IPS-18c (cell line): ENCODE measurements around the gene PRDM2.

Experiments
- H3K4me3 ChIP-seq: 2 replicates; pipeline ENCODE4 v1.7.0; 2013; ENCODE audit warnings: low read depth, mild to moderate bottlenecking, low read length, moderate library complexity; ENCODE audit not compliant: insufficient read depth
- H3K9me3 ChIP-seq: one replicate; pipeline ENCODE4 v1.6.1; 2013; ENCODE audit warnings: mild to moderate bottlenecking, low read length, moderate library complexity; ENCODE audit not compliant: control insufficient read depth, insufficient read depth

PRDM2 gene

DNA sequence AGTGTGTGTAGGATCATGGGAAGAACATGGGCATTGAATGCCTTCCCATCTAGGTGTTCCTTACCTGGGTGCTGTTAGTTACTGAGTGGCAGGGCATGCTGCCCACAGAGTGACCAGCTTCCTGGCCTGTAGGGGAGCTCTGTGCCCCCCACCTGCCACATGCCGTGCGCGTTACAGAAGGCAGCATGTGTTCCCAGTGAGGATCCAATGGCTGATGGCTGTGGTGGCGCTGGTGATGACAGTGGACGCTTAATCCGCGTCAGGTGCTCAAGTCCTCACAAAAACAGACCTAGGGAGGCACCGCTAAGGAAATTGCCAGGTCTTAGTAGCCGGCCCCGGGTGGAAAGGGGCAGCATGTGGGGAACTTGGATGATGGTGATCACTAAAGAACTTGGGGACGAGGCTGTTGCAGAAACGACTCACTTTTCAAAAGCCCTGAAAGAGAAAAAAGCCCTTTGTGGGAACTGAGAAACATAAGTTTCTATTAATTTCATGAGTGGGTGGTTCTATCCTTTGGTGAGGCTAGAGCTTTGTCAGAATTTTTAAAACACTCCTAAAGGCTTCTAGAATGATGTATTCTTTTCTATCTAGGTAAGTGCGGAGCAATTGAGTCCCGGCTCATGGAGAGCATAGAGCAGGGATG lies 93.2 kb downstream of the PRDM2 start:
- Histone ChIP-seq H3K9me3 (no peaks in the 10 kb centered on the region), H3K4me3 (no peak overlapping the region)

DNA sequence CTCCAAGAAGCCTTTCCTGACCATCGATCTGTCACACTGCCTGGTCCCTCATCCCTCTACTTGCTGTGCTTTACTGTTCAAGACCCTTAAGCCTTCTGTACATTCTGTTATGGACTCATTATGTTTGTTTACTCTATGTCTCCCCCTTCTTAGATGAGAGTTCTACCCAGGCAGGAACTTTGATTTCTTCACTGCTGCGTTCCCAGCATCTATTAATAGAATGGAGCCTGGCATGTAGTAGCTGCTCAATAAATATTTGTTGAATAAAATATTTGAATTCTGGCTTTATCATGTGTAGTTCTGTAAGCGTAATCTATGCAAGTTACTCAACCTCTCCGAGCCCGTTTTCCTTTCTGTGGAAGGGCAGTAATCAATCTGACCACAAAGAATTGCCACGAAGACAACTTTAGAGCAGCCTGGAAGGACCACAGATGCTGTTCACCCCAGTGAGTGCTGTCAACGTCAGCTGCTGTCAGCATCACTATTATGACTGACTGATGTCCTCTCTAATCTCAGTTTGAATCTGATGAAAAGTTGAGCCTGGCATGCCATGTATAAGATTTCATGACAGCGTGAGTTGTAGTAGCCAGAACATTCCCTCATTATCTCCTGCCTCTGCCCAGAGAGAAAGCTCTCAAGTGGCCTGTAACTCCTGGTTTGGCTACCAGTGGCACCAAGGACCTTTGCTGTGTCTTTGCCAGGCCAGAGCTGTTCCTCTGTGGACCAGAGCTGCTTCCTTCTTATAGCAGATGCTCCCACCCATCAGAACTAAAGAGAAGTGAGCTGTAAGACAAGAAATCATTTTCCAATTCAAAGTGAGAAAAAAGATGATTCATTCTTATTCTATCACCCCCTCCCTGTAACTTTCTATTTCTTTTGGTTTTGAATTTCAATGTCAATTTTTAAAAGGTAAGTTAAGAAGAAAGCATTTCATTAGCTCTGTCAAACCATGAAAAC lies 94.5 kb downstream of the PRDM2 start:
- no peak overlapping the region for H3K4me3 ChIP-seq
- H3K9me3 ChIP-seq = no peaks in the 10 kb centered on the region

DNA sequence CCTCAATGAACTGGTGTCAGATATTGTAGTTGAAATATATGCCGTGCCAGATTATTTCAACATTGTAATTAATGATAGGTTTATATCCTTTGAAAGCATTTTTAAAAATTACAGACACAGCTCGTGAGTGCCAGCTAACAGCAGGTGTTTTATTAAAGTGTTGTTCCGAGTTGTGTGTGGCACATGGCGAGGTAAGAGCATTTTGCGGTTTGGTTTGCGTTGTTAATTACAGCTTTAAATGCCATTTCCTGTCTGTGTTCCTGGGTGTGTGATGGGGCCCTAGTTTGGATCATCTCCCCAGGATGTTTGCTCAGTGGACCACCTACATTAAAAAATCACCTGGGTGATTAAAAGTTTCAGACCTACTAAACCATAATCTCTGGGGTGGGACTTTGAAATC lies 97.4 kb downstream of the PRDM2 start:
- Histone ChIP-seq H3K9me3 (no peaks in the 10 kb centered on the region), H3K4me3 (no peak overlapping the region)

DNA sequence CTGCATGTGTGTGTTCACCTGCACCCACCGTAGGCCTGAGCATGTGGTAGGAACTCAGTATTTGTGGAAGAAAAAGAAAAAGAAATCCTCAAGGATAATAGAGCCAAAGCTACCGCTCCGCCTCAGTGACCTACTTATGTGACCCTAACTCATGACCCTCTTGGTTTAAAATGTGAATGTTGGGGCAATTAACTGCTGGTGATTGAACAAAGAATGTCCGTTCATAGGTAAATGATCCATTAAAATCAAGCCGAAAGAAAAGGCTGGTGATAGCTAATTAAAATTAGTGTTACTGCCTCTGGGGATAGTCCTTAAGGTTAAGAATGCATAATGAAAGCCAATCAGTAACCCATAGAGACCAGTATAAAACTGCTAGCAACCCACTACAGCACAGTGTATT lies 98.1 kb downstream of the PRDM2 start:
- H3K4me3 ChIP-seq = no peak overlapping the region
- H3K9me3 ChIP-seq = no peaks in the 10 kb centered on the region

DNA sequence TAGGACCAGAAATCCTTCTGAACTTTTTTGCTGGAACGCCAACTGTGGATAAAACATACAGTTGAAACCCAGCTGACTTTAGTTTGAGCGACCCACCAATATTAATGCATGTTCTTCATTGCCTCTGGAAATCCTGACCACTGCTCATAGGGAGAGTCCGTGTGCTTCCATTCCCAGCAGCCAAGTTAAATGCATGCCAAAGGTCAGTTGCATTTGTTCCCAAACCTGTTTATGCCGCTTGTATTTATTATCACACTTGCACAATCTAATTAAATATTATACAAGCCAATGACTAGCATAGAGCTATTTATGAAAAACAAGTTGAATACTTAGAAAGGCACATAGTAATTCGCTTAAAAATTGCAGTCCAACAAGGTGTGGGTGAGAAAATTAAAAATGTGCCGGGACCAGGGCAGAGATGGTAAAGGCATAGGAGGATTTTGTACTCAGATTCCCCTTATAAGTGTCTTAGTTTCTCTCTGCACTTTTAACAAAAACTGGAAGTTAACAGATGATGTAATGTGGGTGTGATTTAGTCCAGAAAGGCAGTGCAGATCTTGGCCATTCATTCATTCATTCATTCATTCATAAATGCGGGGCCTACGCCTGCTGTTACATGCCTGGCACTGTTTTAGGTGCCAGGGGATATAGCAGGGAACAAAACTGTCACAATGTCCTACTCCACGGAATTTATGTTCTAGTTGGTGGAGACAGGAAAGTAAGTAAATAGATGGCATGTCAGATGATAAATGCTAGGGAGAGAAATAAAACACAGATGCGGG lies 99.7 kb downstream of the PRDM2 start:
- Histone ChIP-seq H3K9me3 (no peaks in the 10 kb centered on the region), H3K4me3 (no peak overlapping the region)

DNA sequence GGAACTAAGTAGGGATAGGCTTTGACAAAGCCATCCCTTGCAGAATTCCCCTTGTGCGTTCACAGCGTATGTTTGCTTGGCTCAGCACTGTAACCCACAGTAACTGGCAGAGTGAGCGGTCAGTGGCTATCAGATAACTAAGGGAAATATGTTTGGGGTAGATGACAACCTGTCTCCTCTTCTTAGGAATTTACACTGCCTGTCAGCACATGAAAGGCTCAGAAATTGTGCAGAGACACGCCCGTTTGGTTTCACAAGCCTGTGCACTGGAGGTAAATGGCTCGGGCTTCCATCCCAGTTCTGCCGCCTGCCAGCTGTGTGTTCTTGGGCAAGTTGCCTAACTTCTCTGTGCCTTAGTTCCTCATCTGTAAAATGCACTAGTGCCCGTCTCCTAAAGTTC lies 101.2 kb downstream of the PRDM2 start:
- H3K4me3 ChIP-seq = no peak overlapping the region
- no peaks in the 10 kb centered on the region for H3K9me3 ChIP-seq

DNA sequence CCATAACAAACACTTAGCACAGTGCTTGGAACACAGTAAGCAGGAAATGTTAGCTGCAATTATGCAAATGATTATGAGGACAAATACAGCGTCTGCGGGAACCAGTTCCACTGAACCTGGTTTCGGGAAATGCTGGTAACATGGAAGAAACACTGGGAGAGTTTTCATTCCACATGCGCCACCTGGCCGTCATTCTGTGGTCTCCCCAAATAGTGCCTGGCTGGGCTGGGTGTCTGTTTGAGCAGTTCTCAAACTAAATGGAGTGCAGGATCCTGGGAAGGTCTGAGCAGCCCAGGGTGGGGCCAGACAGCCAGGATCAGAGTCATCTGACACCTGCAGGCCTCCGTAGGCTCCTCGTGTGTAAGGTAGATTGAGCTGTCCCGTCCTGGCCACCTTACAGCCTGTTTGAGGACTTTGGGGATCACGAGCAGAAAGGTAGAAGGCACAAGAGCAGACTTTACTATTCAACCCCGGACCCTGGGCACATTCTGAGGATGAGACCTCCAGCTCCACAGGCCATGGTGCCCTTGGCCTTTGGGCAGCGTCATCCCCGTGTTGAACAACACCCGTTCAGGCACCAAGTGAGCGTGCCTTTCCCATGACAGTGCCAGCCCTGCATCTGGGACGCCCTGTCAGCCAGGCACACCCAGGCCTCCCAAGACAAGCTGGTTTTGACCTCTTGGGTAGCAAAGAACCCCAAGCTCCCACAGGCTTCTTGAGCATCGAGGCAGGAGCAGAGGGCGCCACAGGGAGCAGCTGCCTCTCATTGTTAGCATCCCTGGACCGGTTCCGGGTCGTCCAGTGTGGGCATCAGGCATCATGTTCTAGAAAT lies 101.9 kb downstream of the PRDM2 start:
- Histone ChIP-seq H3K9me3 (no peaks in the 10 kb centered on the region), H3K4me3 (no peak overlapping the region)

DNA sequence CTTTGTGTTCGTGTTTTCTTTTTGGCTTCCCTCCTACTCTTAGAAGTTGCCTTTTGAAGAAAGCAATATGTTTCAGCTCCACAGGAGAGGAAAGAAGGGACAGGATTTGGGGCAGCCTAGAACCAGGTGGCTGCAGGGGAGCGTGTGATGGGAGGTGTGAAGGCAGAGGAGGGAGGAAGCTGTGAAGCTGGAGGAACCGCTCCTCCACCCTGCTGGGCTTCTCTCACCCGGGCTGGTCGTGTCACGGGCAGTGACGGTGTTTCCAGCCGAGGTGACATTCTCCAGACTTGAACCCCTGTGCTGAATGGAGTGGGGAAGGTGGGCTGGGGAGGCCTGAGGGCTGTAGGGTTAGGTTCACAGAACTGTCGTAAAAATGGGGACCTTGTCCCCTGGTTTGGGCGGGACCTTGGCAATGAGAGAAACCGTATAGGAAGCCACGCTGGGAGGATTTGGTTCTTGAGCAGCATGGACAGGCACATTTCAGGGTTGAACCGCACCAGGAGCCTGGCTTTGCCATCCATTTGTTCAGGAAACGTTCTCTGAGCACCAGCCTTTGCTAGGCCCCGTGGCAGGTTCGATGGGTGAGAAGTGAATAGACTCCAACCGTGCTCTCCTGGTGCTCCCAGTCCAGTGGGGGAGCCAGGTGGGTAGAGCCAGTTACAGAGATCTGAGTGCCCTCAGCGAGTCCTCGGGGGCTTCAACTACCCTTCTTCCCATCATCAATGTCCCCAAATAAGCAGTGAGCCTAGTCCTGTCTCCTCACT lies 103.0 kb downstream of the PRDM2 start:
- Histone ChIP-seq H3K4me3 (no peak overlapping the region), H3K9me3 (no peaks in the 10 kb centered on the region)

DNA sequence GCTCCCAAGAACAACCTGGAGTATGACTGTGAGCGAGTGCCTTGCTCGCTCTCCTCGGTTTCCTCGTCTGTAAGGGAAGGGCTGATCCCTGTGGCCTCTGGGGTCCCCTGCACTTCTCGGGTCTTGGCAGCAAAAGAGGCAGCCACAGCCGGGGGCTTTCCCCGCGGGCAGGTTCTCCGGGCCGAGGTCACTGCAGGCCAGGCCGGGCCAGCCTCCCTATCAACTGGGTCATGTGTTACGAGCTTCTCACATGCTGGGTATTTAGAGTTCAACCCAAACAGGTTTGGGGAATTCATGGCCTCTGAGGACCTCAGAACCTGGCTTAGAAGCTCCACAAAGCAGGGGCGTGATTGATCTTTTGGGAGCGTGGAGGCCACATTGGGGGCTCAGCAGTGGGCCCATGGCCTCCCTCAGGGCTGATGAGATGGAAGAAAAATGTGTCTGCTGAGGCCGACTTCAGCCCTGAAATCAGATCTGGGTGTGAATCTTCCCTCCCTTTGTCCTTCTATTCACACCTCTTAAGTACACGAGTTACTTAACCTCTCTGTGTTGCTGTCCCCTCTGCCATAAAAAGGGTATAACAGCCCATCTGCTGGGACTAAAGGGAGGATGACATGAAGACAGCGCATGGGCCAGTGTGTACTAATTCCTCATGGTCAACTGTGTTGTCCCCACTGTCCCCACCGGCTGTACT lies 103.7 kb downstream of the PRDM2 start:
- H3K4me3 ChIP-seq = no peak overlapping the region
- H3K9me3 ChIP-seq = no peaks in the 10 kb centered on the region

DNA sequence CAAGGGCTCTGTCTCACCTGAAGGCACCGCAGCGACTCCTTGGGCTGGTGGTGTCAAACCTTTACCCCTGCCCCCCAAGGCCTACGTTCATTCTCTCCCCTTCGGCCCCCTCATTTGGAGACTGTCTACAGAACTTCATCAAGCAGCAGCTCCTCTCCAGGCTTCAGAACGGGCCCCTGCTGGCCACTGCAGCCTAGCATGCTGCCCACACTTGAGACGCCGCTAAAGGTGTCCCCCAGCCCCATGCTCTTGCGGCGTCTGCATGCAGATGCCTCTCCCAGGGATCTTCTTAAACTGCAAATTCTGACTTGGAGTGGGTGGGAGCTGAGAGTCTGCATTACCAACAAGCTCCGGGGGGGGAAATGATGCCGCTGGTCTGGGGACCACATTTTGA lies 104.2 kb downstream of the PRDM2 start:
- no peak overlapping the region for H3K4me3 ChIP-seq
- H3K9me3 ChIP-seq = no peaks in the 10 kb centered on the region

DNA sequence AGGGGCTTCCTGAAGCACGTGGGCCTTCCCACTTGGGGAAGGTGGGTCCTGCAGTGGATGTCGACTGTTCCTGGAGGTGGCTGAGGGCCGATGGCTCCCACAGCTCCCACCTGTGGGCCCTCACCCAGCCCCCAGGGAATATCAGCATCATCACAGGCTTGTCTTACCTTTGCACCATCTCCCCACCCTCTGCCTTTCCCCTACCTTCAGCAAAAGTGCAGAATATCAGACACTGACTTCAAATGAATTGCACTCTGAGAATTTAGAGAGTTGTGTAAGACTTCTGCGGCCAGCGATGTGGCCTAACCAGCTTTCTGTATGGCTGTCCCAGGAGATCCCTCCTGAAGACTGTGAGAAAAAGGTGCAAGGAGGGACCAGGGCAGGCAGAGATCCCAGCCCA lies 105.4 kb downstream of the PRDM2 start:
- H3K4me3 ChIP-seq = no peak overlapping the region

DNA sequence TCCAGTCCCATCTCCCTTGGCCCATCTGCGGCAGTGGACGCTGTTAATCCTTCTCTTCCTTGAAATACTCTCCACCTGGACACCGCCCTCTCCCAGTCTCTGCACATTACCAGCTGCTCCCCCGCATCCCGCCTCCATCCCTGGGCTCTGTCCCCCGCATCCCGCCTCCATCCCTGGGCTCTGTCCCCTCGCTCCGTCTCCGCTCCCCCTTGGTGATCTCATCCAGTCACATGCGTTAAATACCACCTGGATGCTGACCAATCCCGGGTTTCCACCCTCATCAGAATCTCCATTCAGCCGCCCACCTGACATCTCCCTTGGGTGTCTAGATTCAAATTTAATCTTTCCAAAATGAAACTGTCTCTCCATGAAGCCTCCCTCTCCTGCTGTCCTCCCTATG lies 106.1 kb downstream of the PRDM2 start:
- H3K4me3 ChIP-seq = no peak overlapping the region
- no peaks in the 10 kb centered on the region for H3K9me3 ChIP-seq

More for the DNA sequence above, 105.4 kb downstream of the PRDM2 start:
- H3K9me3 ChIP-seq = no peaks in the 10 kb centered on the region

DNA sequence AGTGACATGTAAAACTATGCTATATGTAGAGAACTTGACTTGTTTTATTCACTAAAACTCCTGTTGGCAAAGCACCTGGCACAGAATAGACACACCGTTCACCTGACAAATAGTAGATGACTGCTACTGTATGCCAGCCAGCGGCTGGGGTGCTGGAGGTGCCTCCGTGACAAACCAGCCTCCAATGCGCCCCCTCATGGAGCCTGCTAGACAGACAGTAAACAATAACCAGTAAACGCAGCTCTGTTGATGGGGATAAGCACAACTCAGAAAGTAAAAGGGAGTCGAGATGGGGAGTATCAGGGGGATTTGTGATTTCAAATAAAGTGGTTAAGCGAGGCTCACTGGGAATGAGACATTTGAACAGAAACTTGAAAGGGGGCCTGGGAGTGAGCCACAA lies 107.2 kb downstream of the PRDM2 start:
- no peaks in the 10 kb centered on the region for H3K9me3 ChIP-seq
- no peak overlapping the region for H3K4me3 ChIP-seq

DNA sequence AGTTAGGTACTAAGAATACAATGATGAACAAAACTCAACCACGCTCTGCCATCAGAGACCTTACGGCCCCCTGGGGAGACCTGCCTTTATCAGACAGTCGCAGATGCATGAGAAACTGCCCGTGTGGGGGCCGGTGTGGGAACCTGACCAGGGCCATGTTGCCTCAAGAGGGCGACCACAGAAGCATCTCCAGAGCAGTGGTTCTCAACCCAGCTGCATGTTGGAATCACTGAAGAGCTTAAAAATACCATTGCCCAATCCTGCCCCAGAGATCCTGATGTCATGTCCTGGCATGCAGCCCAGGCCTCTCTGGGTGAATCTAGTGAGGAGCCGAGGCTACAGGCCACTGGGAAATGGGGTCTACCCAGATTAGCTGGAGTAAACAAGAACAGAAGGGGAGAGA lies 108.7 kb downstream of the PRDM2 start:
- no peak overlapping the region for H3K4me3 ChIP-seq
- no peaks in the 10 kb centered on the region for H3K9me3 ChIP-seq

DNA sequence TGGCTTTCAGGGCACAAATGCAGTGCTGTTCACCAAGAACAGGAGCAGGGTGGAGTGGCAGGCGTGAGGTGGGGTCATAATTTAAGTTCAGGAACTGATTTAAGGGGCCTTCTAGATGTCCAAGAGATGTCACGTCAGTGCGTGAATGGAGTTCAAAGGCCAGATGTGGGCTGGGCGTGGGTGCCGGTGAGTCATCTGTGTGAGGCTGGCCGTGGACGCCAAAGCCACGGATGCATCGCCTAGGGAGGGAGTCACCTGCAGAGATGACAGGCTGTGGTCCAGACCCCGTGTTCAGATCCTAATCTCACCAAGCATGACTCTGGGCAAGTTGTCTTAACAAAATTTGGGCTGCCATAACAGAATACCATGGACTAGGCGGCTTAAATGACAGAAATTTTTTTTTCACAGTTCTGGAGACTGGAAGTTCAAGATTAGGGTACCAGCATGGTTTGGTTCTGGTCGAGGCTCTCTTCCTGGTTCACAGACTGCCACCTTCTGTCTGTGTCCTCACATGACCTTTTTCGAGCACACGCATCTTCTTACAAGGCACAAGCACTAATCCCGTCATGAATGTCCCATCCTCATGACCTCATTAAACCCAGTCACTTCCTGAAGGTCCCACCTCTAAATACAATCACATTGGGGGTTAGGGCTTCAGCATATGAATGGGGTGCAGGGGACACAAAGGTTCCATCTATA lies 109.6 kb downstream of the PRDM2 start:
- Histone ChIP-seq H3K4me3 (no peak overlapping the region), H3K9me3 (no peaks in the 10 kb centered on the region)
